Raji (cell line): ENCODE measurements around the gene CDRT4.

Experiments
- POLR2A ChIP-seq: IDR thresholded peaks from 2 replicates; pipeline ENCODE4 v1.6.1; 2011; ENCODE audit warnings: low read depth, low read length, control low read depth; ENCODE audit not compliant: insufficient read depth

The CDRT4 gene

GRCh38 chr17:15498107-15498506, 30.7 kb upstream of the CDRT4 start:
- TF ChIP-seq POLR2A = no peak

GRCh38 chr17:15496735-15497670, 29.6 kb upstream of the CDRT4 start:
- TF ChIP-seq POLR2A = no peak

GRCh38 chr17:15494821-15495220, 27.4 kb upstream of the CDRT4 start:
- TF ChIP-seq POLR2A = no peak

GRCh38 chr17:15493693-15494035, 26.2 kb upstream of the CDRT4 start:
- TF ChIP-seq POLR2A = no peak

GRCh38 chr17:15492791-15493692, 25.6 kb upstream of the CDRT4 start:
- TF ChIP-seq POLR2A = no peak

- no peak for TF ChIP-seq POLR2A
These were observed 24.8 kb upstream of the CDRT4 start for GRCh38 chr17:15492186-15492585.

- TF ChIP-seq POLR2A = no peak
These were observed 23.3 kb upstream of the CDRT4 start for GRCh38 chr17:15490634-15491261.

GRCh38 chr17:15488557-15488956, 21.1 kb upstream of the CDRT4 start:
- TF ChIP-seq POLR2A = no peak

GRCh38 chr17:15485045-15485444, 17.6 kb upstream of the CDRT4 start:
- no peak for TF ChIP-seq POLR2A

- TF ChIP-seq POLR2A = no peak
These were observed 16.0 kb upstream of the CDRT4 start for GRCh38 chr17:15483431-15483830.

GRCh38 chr17:15482476-15482875, 15.1 kb upstream of the CDRT4 start:
- no peak for TF ChIP-seq POLR2A

- TF ChIP-seq POLR2A = no peak
These were observed 14.1 kb upstream of the CDRT4 start for GRCh38 chr17:15481481-15481880.

- TF ChIP-seq POLR2A = no peak
These were observed 12.8 kb upstream of the CDRT4 start for GRCh38 chr17:15480204-15480603.

GRCh38 chr17:15479703-15480102, 12.3 kb upstream of the CDRT4 start:
- TF ChIP-seq POLR2A = no peak

- TF ChIP-seq POLR2A = no peak
These were observed 11.4 kb upstream of the CDRT4 start for GRCh38 chr17:15478845-15479244.

GRCh38 chr17:15475631-15476354, 8.4 kb upstream of the CDRT4 start:
- no peak for TF ChIP-seq POLR2A
